ENCODE data around the gene NPAS3. TPM values are rescaled to one million over a fixed set of nuclear protein-coding genes. Genes with fewer than 3 reads are reported as not detected.

Gene NPAS3
- total and polyA plus RNA-seq, 4 experiments from 2014 or later: not detected

DNA sequence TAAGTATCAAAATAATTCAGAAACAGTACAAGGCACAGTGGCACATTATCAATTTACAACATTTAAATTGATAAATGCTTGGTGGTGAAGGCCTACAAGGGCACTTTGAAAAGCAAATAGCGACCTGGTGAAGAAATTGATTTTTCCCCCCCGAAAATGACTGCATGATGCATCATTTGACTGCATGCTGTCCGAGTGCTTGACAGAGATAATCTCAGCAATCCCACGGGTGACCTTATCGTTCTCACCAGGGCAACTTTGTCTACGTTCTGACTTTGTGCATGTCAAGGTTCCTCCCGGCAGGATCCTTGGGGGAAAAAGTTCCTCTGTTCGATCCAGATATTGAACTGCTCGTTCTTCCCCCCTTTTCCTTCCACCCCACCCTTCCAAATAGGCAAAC, 627.4 kb downstream of the NPAS3 start:
- no peak for DNase-seq
- Histone ChIP-seq H3K4me3 (ENCODE audit: low read length in 2 of 2) (no peak overlapping the region), H3K9me3 (ENCODE audit: control insufficient read depth in 1 of 2, low read length in 2 of 2) (no peaks in the 10 kb centered on the region), H3K36me3 (ENCODE audit: insufficient read depth, low read length) (no peaks in the 10 kb centered on the region), H3K27me3 (ENCODE audit: insufficient read depth, low read length) (no peaks in the 10 kb centered on the region), H3K27ac (ENCODE audit: low read depth, low read length) (no peak overlapping the region), H3K4me1 (ENCODE audit: insufficient read depth, low read length) (no peaks in the 10 kb centered on the region)
- Mint-ChIP-seq H3K27ac (no peak overlapping the region), H3K9me3 (no peaks in the 10 kb centered on the region), H3K4me1 (no peaks in the 10 kb centered on the region), H3K27me3 (peaks cover 0 to 4% of the 10 kb centered on the region in 2 donors), H3K4me3 (no peak overlapping the region), H3K36me3 (no peaks in the 10 kb centered on the region)
- intact Hi-C loops (cut with micrococcal nuclease): no loop called here
- ChIA-PET CTCF (ENCODE audit: partially characterized antibody) (no interaction called here), POLR2A (ENCODE audit: partially characterized antibody) (no interaction called here)

- intact Hi-C loops (cut with micrococcal nuclease): no loop called here
- DNase-seq: no peak
- H3K4me1 ChIP-seq (ENCODE audit: insufficient read depth, low read length): no peaks in the 10 kb centered on the region
- H3K27me3 ChIP-seq (ENCODE audit: insufficient read depth, low read length): no peaks in the 10 kb centered on the region
- Mint-ChIP-seq H3K27me3 (peaks cover 0 to 4% of the 10 kb centered on the region in 2 donors), H3K36me3 (no peaks in the 10 kb centered on the region), H3K4me3 (no peak overlapping the region), H3K9me3 (no peaks in the 10 kb centered on the region), H3K27ac (no peak overlapping the region), H3K4me1 (no peaks in the 10 kb centered on the region)
- no peak overlapping the region for H3K27ac ChIP-seq (ENCODE audit: low read depth, low read length)
- no peaks in the 10 kb centered on the region for H3K36me3 ChIP-seq (ENCODE audit: insufficient read depth, low read length)
- ChIA-PET CTCF (ENCODE audit: partially characterized antibody) (no interaction called here), POLR2A (ENCODE audit: partially characterized antibody) (no interaction called here)
- H3K4me3 ChIP-seq (ENCODE audit: low read length in 2 of 2): no peak overlapping the region
- H3K9me3 ChIP-seq (ENCODE audit: control insufficient read depth in 1 of 2, low read length in 2 of 2): no peaks in the 10 kb centered on the region
Measured at GRCh38 chr14:33567023-33567728, 628.5 kb downstream of the NPAS3 start.

- Histone ChIP-seq H3K4me1 (ENCODE audit: insufficient read depth, low read length) (no peaks in the 10 kb centered on the region), H3K9me3 (ENCODE audit: control insufficient read depth in 1 of 2, low read length in 2 of 2) (no peaks in the 10 kb centered on the region), H3K27me3 (ENCODE audit: insufficient read depth, low read length) (no peaks in the 10 kb centered on the region), H3K4me3 (ENCODE audit: low read length in 2 of 2) (no peak overlapping the region), H3K27ac (ENCODE audit: low read depth, low read length) (no peak overlapping the region), H3K36me3 (ENCODE audit: insufficient read depth, low read length) (no peaks in the 10 kb centered on the region)
- no peaks in the 10 kb centered on the region for H3K36me3 Mint-ChIP-seq
- H3K27ac Mint-ChIP-seq: no peak overlapping the region
- H3K4me1 Mint-ChIP-seq: no peaks in the 10 kb centered on the region
- peaks cover 0 to 4% (median 0%) of the 10 kb centered on the region in 8 donors for H3K9me3 Mint-ChIP-seq
- peaks cover 0 to 3% of the 10 kb centered on the region in 2 donors for H3K27me3 Mint-ChIP-seq
- POLR2A ChIA-PET (ENCODE audit: partially characterized antibody): no interaction called here
- no peak for DNase-seq
- no peak overlapping the region for H3K4me3 Mint-ChIP-seq
- CTCF ChIA-PET (ENCODE audit: partially characterized antibody): no interaction called here
- intact Hi-C loops (cut with micrococcal nuclease): no loop called here
Measured at GRCh38 chr14:33567731-33568130, 629.1 kb downstream of the NPAS3 start.

- no peak overlapping the region for H3K4me3 ChIP-seq (ENCODE audit: low read length in 2 of 2)
- no peaks in the 10 kb centered on the region for H3K36me3 Mint-ChIP-seq
- no peak overlapping the region for H3K4me3 Mint-ChIP-seq
- no peak overlapping the region for H3K27ac ChIP-seq (ENCODE audit: low read depth, low read length)
- peaks cover 0 to 4% (median 0%) of the 10 kb centered on the region in 8 donors for H3K9me3 Mint-ChIP-seq
- H3K4me1 ChIP-seq (ENCODE audit: insufficient read depth, low read length): no peaks in the 10 kb centered on the region
- no peak for DNase-seq
- ChIA-PET CTCF (ENCODE audit: partially characterized antibody) (no interaction called here), POLR2A (ENCODE audit: partially characterized antibody) (no interaction called here)
- no peaks in the 10 kb centered on the region for H3K27me3 ChIP-seq (ENCODE audit: insufficient read depth, low read length)
- H3K27me3 Mint-ChIP-seq: peaks cover 0 to 3% of the 10 kb centered on the region in 2 donors
- intact Hi-C loops (cut with micrococcal nuclease): no loop called here
- no peaks in the 10 kb centered on the region for H3K4me1 Mint-ChIP-seq
- H3K36me3 ChIP-seq (ENCODE audit: insufficient read depth, low read length): no peaks in the 10 kb centered on the region
- H3K27ac Mint-ChIP-seq: no peak overlapping the region
- no peaks in the 10 kb centered on the region for H3K9me3 ChIP-seq (ENCODE audit: control insufficient read depth in 1 of 2, low read length in 2 of 2)
Measured at GRCh38 chr14:33568935-33569579, 630.4 kb downstream of the NPAS3 start.

DNA sequence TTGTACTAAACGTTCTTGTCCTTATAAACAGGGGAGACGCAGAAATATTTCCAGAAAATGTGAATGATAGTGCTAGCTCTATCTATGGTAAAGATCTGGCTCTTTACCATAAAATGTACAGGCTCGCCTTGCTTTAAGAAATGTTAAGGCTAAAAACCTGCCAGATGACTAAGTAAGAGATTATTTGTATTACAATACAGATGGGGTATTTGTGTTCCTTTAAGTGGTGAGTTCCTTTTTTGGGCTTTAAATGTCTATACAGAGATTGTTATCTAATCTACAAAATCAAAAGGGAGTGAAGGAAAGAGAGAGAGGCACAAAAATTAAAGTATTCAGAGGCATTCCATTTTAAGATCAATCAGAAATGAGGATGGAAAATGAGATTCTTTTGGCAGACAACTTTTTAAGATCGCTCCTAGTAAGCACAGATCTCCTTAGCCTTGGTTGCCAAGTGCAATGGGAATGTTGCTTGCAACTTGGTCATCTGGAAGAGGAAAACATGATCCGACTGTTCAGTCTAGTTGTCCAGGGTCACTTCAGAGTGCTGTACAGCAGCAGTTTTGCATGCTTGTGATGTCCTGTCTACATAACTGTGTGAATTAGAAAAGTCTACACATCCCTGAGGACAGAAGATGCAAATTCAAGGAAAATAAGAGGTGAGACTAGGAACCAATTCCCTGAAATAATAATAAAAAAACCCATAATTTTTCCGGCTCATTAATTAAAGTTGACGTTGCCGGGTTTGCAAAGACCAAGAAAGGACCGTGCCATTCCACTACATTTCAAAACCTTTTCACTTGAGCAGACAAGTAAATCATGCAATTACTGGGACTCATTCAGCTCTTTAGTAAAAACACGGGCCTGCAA, 631.4 kb downstream of the NPAS3 start:
- H3K27ac Mint-ChIP-seq: no peak overlapping the region
- H3K9me3 Mint-ChIP-seq: peaks cover 0 to 6% (median 0%) of the 10 kb centered on the region in 8 donors
- DNase-seq: no peak

DNA sequence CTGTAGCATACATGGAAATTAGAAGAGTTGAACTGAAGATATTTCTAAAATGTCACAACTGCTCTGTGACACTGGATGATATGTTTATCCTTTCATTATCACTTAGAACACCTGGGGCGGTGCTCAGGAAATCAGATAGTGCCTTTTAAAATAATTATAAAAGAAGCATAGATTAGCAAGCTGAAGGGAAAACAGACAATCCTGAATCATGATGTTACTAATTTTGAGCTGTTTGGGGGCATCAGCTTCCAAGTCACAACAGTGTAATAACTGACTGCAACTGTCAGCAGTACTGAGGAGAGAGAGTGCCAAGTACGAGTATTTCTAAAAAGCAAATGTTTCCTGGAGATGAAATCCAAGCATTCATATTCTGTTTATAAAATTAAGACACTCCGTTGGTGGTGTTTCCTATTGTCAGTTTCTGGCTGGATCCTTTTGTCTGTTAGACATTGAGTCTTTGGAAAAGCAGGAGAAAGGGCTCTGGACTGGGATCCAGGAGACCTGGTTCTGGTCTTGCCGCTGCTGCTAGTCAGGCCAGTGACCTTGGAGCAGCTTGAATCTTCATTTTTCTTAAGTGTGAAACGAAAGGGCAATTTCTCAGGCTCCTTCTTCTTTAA, 632.1 kb downstream of the NPAS3 start:
- Mint-ChIP-seq H3K36me3 (no peaks in the 10 kb centered on the region), H3K4me1 (no peaks in the 10 kb centered on the region), H3K27ac (no peak overlapping the region), H3K27me3 (peaks cover 0 to 3% of the 10 kb centered on the region in 2 donors), H3K9me3 (peaks cover 0 to 6% (median 0%) of the 10 kb centered on the region in 8 donors), H3K4me3 (no peak overlapping the region)
- Histone ChIP-seq H3K27ac (ENCODE audit: low read depth, low read length) (no peak overlapping the region), H3K4me3 (ENCODE audit: low read length in 2 of 2) (no peak overlapping the region), H3K36me3 (ENCODE audit: insufficient read depth, low read length) (no peaks in the 10 kb centered on the region), H3K4me1 (ENCODE audit: insufficient read depth, low read length) (no peaks in the 10 kb centered on the region), H3K27me3 (ENCODE audit: insufficient read depth, low read length) (no peaks in the 10 kb centered on the region), H3K9me3 (ENCODE audit: control insufficient read depth in 1 of 2, low read length in 2 of 2) (no peaks in the 10 kb centered on the region)
- ChIA-PET CTCF (ENCODE audit: partially characterized antibody) (no interaction called here), POLR2A (ENCODE audit: partially characterized antibody) (no interaction called here)
- DNase-seq: no peak
- intact Hi-C loops (cut with micrococcal nuclease): no loop called here

More for the DNA sequence above, 631.4 kb downstream of the NPAS3 start:
- Mint-ChIP-seq H3K4me3 (no peak overlapping the region), H3K4me1 (no peaks in the 10 kb centered on the region), H3K27me3 (peaks cover 0 to 3% of the 10 kb centered on the region in 2 donors), H3K36me3 (no peaks in the 10 kb centered on the region)
- Histone ChIP-seq H3K9me3 (ENCODE audit: control insufficient read depth in 1 of 2, low read length in 2 of 2) (no peaks in the 10 kb centered on the region), H3K27me3 (ENCODE audit: insufficient read depth, low read length) (no peaks in the 10 kb centered on the region), H3K4me1 (ENCODE audit: insufficient read depth, low read length) (no peaks in the 10 kb centered on the region), H3K36me3 (ENCODE audit: insufficient read depth, low read length) (no peaks in the 10 kb centered on the region), H3K27ac (ENCODE audit: low read depth, low read length) (no peak overlapping the region), H3K4me3 (ENCODE audit: low read length in 2 of 2) (no peak overlapping the region)
- intact Hi-C loops (cut with micrococcal nuclease): no loop called here
- ChIA-PET CTCF (ENCODE audit: partially characterized antibody) (no interaction called here), POLR2A (ENCODE audit: partially characterized antibody) (no interaction called here)

DNA sequence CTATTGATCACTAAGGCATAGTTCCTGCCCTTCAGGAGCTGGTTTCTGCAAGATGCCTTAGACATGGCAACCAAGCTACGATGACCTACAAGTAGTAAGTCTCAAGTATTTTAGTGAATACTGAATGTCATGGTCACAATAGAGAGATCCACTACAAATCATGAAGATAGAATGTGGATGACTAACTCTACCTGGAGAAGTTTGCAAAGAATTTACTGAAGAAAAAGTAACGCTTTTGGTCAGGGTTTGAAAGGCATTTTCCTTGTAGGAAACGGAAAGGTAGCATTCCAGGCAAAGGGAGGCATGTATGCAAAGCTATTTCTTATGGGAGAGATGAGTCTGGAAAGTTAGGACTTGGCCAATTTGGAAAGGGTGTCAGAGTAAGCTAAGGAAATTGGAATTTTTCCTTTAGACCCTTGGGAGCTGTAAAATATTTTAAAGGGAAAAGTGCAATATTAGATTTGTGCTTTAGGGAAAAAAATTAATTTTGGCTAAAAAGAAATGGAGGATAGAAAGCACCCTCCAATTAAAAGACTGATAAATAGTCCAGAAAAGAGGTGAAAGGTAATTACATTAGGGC, 634.7 kb downstream of the NPAS3 start:
- H3K4me3 ChIP-seq (ENCODE audit: low read length in 2 of 2): no peak overlapping the region
- intact Hi-C loops (cut with micrococcal nuclease): no loop called here
- no peaks in the 10 kb centered on the region for H3K9me3 ChIP-seq (ENCODE audit: control insufficient read depth in 1 of 2, low read length in 2 of 2)
- no peak for DNase-seq
- Mint-ChIP-seq H3K9me3 (peaks cover 0 to 6% (median 0%) of the 10 kb centered on the region in 8 donors), H3K36me3 (no peaks in the 10 kb centered on the region), H3K27ac (no peak overlapping the region), H3K4me1 (no peaks in the 10 kb centered on the region), H3K4me3 (no peak overlapping the region), H3K27me3 (peaks cover 0 to 3% of the 10 kb centered on the region in 2 donors)
- no peaks in the 10 kb centered on the region for H3K27me3 ChIP-seq (ENCODE audit: insufficient read depth, low read length)
- ChIA-PET POLR2A (ENCODE audit: partially characterized antibody) (no interaction called here), CTCF (ENCODE audit: partially characterized antibody) (no interaction called here)
- no peak overlapping the region for H3K27ac ChIP-seq (ENCODE audit: low read depth, low read length)
- no peaks in the 10 kb centered on the region for H3K36me3 ChIP-seq (ENCODE audit: insufficient read depth, low read length)
- H3K4me1 ChIP-seq (ENCODE audit: insufficient read depth, low read length): no peaks in the 10 kb centered on the region

All from CD4-positive, alpha-beta memory T cell (primary cell).